ENCODE results near the gene DOCK1. TPM values are rescaled to one million over a fixed set of nuclear protein-coding genes. Genes with fewer than 3 reads are reported as not detected.
"Not testable (repeated sequence)": the region's sequence is repeated elsewhere in the genome, so short reads cannot be mapped to it uniquely, and the experiment has no call there.

DOCK1 gene
- total RNA-seq, 2 donors from 2014 or later, result 0.34 to 0.67 TPM

DNA sequence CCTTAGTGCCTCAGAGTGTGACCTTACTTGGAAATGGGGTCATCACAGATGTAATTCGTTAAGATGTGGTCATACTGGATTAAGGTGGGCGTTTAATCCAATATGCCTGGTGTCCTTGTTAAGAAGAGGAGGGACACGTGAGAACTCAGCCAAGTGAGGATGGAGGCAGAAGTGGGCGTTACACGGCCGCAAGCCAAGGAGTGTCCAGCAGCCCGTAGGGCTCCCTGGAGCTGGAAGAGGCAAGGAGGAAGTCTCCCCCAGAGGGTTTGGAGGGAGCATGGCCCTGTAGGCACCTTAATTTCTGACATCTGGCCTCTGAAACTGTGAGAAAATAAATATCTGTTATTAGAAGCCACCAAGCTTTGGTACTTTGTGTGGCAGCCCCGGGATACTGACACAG, 21.3 kb downstream of the DOCK1 start:
- no peak for ATAC-seq (replicated peaks)
- Mint-ChIP-seq H3K4me1 (no peaks in the 10 kb centered on the region), H3K4me3 (no peak overlapping the region), H3K27ac (no peak overlapping the region), H3K36me3 (ENCODE audit: low read depth) (no peaks in the 10 kb centered on the region), H3K9me3 (peaks cover 4% of the 10 kb centered on the region), H3K27me3 (no peaks in the 10 kb centered on the region)

DNA sequence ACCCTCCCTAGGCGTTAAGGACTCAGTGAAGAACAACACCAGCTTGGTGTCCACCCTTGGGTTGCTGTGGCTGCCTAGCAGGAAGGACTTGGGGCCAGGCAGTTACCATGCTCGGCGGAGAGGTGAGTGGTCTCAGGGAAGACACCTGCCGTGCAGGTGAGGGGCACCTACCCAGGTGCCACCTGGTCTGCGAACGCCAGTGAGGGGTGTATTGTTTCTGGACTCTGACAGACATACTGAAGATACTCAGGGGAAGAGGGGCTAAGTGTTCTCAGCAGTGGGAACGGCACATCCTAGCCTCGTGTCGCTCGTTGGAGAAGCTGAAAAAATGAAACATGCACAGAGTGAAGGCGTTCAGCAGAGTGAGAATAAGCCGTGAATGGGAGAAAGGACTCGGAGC, 22.6 kb downstream of the DOCK1 start:
- ATAC-seq (replicated peaks), result no peak
- H3K36me3 Mint-ChIP-seq (ENCODE audit: low read depth), result no peaks in the 10 kb centered on the region
- H3K27me3 Mint-ChIP-seq, result no peaks in the 10 kb centered on the region
- H3K9me3 Mint-ChIP-seq, result peaks cover 4% of the 10 kb centered on the region
- no peak overlapping the region for H3K27ac Mint-ChIP-seq
- no peaks in the 10 kb centered on the region for H3K4me1 Mint-ChIP-seq
- H3K4me3 Mint-ChIP-seq, result no peak overlapping the region

DNA sequence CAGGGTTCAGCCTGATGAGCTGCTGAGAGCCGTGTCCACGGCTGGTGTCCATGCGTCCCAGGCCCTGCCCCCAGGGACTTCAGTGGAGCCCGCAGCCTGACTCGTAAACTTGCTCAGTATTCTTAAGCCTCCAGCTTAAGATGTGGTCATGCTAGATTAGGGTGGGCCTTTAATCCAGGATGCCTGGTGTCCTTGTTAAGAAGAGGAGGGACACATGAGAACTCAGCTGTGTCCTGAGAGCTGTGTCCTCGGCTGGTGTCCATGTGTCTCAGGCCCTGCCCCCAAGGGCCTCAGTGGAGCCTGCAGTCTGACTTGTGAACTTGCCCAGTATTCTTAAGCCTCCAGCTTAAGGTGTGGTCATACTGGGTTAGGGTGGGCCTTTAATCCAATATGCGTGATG, 23.0 kb downstream of the DOCK1 start:
- ATAC-seq (replicated peaks), result no peak
- H3K4me1 Mint-ChIP-seq, result no peaks in the 10 kb centered on the region
- H3K27ac Mint-ChIP-seq, result no peak overlapping the region
- H3K27me3 Mint-ChIP-seq, result no peaks in the 10 kb centered on the region
- no peak overlapping the region for H3K4me3 Mint-ChIP-seq
- no peaks in the 10 kb centered on the region for H3K36me3 Mint-ChIP-seq (ENCODE audit: low read depth)
- H3K9me3 Mint-ChIP-seq, result peaks cover 4% of the 10 kb centered on the region

DNA sequence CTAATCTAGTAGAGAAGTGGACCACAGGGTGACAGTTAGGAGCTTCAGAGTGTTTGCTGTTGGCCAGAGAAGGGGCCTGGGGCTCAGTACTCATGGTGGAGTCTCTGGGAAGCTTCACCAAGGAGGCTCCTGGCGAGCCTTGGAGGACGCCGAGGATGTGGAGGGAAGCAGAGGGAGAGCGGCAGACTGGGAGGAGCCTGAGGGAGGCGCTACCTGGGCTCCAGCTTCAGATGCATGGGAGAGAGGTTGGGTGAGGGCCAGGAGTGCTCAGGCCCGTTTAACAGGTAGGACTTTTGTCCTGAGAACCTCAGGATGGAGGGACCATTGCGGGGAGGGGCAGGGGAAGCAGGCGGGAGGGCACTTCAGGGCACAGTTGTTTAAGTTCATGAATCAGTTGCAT, 24.2 kb downstream of the DOCK1 start:
- no peaks in the 10 kb centered on the region for H3K4me1 Mint-ChIP-seq
- no peak overlapping the region for H3K27ac Mint-ChIP-seq
- H3K27me3 Mint-ChIP-seq, result no peaks in the 10 kb centered on the region
- no peak for ATAC-seq (replicated peaks)
- H3K36me3 Mint-ChIP-seq (ENCODE audit: low read depth), result no peaks in the 10 kb centered on the region
- no peak overlapping the region for H3K4me3 Mint-ChIP-seq
- peaks cover 4% of the 10 kb centered on the region for H3K9me3 Mint-ChIP-seq

GRCh38 chr10:126930131-126930882, 25.1 kb downstream of the DOCK1 start:
- ATAC-seq (replicated peaks), result no peak
- H3K4me3 Mint-ChIP-seq, result no peak overlapping the region
- peaks cover 4% of the 10 kb centered on the region for H3K9me3 Mint-ChIP-seq
- H3K4me1 Mint-ChIP-seq, result no peaks in the 10 kb centered on the region
- H3K36me3 Mint-ChIP-seq (ENCODE audit: low read depth), result no peaks in the 10 kb centered on the region
- H3K27me3 Mint-ChIP-seq, result no peaks in the 10 kb centered on the region
- H3K27ac Mint-ChIP-seq, result no peak overlapping the region

DNA sequence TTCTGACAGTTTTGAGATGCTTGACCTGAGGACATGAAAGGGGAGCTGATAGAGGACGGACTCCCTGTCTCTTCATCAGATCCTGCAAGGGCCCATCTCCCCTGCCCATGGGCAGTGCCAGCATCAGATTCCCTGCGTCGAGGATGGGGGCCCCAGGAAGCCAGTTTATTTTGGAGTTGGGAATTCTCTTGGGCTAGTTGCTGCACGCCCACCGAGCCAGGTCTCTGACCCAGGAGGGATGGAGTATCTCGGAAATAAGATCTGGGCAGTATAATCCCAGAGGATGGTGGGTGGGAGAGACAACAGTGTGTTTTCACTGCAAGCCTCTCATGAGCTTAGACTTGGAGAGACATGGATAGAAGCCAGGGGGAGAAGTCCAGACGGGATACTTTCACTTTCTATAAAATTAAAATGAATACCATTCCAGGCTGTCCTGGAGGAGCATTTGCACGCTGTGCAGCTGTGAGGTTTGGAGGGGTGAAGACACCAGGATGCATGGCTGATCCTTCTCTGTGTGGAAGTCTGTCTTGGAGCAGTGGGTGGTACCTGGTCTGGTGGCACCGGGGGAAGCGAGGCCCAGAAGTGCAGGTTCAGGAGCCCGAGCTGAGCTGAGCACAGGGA, 25.8 kb downstream of the DOCK1 start:
- H3K9me3 Mint-ChIP-seq, result peaks cover 4% of the 10 kb centered on the region
- no peak overlapping the region for H3K4me3 Mint-ChIP-seq
- H3K36me3 Mint-ChIP-seq (ENCODE audit: low read depth), result no peaks in the 10 kb centered on the region
- no peak overlapping the region for H3K27ac Mint-ChIP-seq
- H3K27me3 Mint-ChIP-seq, result no peaks in the 10 kb centered on the region
- ATAC-seq (replicated peaks), result no peak
- H3K4me1 Mint-ChIP-seq, result no peaks in the 10 kb centered on the region

DNA sequence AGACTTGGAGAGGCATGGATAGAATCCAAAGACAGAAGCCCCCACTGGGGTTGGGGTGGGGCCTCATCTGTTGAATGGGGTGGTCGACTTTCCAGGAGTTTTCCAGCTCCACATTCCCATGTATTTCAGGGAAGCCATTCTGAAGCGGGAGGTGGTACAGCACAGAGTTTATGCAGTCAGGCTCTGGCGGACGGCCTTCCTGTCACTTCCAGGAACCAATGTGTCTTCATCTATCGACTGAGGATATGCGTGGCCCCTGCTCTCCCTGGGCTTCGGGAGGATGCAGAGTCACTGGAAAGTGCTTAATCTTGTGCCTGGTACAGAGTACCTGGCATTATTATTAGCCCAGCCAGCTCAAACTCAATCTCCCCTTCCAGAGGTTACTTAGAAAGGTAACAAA, 26.3 kb downstream of the DOCK1 start:
- no peaks in the 10 kb centered on the region for H3K27me3 Mint-ChIP-seq
- H3K27ac Mint-ChIP-seq, result no peak overlapping the region
- no peaks in the 10 kb centered on the region for H3K36me3 Mint-ChIP-seq (ENCODE audit: low read depth)
- peaks cover 4% of the 10 kb centered on the region for H3K9me3 Mint-ChIP-seq
- no peaks in the 10 kb centered on the region for H3K4me1 Mint-ChIP-seq
- H3K4me3 Mint-ChIP-seq, result no peak overlapping the region
- no peak for ATAC-seq (replicated peaks)

DNA sequence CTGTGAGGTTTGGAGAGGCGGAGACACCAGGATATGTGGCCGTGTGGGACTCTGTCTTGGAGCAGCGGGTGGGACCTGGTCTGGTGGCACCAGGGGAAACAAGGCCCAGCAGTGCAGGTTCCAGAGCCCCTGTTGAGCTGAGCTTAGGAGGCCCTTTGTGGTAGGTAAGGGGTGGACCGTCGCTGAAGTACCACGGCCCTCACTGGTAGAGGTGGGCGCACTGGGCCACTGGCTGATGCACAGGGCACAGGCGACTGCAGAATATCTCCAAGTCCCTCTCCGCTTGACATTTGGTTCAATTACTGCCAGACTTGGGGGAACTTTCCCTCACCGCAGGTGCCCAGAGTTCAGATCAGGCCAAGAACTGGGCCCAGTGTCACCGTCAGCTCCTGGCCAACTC, 27.3 kb downstream of the DOCK1 start:
- H3K4me1 Mint-ChIP-seq, result no peaks in the 10 kb centered on the region
- no peaks in the 10 kb centered on the region for H3K27me3 Mint-ChIP-seq
- no peak for ATAC-seq (replicated peaks)
- H3K4me3 Mint-ChIP-seq, result no peak overlapping the region
- H3K27ac Mint-ChIP-seq, result no peak overlapping the region
- no peaks in the 10 kb centered on the region for H3K36me3 Mint-ChIP-seq (ENCODE audit: low read depth)
- peaks cover 7% of the 10 kb centered on the region for H3K9me3 Mint-ChIP-seq

DNA sequence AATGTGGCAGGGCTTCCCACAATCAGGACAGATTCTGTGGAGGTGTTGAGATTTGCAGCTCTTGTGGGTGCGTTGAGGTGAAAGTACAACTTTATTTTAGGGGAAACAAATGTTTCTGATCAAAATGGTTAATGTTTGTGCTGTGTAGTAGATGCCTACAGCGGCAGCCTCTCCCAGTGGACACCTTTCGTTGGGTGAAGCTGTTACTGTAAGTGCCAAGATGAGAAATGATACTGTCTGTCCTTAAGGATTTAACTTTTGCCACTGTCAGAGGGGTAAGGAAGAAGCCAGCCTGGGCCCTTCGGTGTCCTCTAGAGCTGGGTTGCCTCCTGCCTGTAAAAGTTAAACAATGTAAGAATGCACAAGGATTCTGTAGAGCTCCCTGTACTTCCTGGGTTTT, 27.9 kb downstream of the DOCK1 start:
- Mint-ChIP-seq H3K4me3 (no peak overlapping the region), H3K4me1 (no peaks in the 10 kb centered on the region), H3K9me3 (peaks cover 4% of the 10 kb centered on the region), H3K36me3 (ENCODE audit: low read depth) (no peaks in the 10 kb centered on the region), H3K27me3 (no peaks in the 10 kb centered on the region), H3K27ac (no peak overlapping the region)
- ATAC-seq (replicated peaks), result no peak

GRCh38 chr10:126935263-126935946, 30.2 kb downstream of the DOCK1 start:
- no peak for ATAC-seq (replicated peaks)
- no peak overlapping the region for H3K4me3 Mint-ChIP-seq
- H3K4me1 Mint-ChIP-seq, result no peaks in the 10 kb centered on the region
- no peaks in the 10 kb centered on the region for H3K36me3 Mint-ChIP-seq (ENCODE audit: low read depth)
- no peaks in the 10 kb centered on the region for H3K27me3 Mint-ChIP-seq
- no peak overlapping the region for H3K27ac Mint-ChIP-seq
- H3K9me3 Mint-ChIP-seq, result peaks cover 8% of the 10 kb centered on the region

GRCh38 chr10:126937026-126937425, 31.8 kb downstream of the DOCK1 start:
- Mint-ChIP-seq H3K4me3 (no peak overlapping the region), H3K27ac (no peak overlapping the region), H3K27me3 (no peaks in the 10 kb centered on the region), H3K4me1 (no peaks in the 10 kb centered on the region), H3K36me3 (ENCODE audit: low read depth) (no peaks in the 10 kb centered on the region), H3K9me3 (peaks cover 8% of the 10 kb centered on the region)
- no peak for ATAC-seq (replicated peaks)

- not testable (repeated sequence) for H3K4me3 Mint-ChIP-seq; H3K9me3 Mint-ChIP-seq; H3K36me3 Mint-ChIP-seq (ENCODE audit: low read depth); H3K27me3 Mint-ChIP-seq; ATAC-seq (replicated peaks); H3K4me1 Mint-ChIP-seq; H3K27ac Mint-ChIP-seq
Observed at GRCh38 chr10:126938121-126938520, 32.9 kb downstream of the DOCK1 start.

- H3K9me3 Mint-ChIP-seq, result peaks cover 13% of the 10 kb centered on the region
- no peaks in the 10 kb centered on the region for H3K4me1 Mint-ChIP-seq
- no peaks in the 10 kb centered on the region for H3K36me3 Mint-ChIP-seq (ENCODE audit: low read depth)
- no peak overlapping the region for H3K27ac Mint-ChIP-seq
- peaks cover 6% of the 10 kb centered on the region for H3K27me3 Mint-ChIP-seq
- no peak overlapping the region for H3K4me3 Mint-ChIP-seq
- ATAC-seq (replicated peaks), result no peak
Observed at GRCh38 chr10:126939706-126940105, 34.5 kb downstream of the DOCK1 start.

DNA sequence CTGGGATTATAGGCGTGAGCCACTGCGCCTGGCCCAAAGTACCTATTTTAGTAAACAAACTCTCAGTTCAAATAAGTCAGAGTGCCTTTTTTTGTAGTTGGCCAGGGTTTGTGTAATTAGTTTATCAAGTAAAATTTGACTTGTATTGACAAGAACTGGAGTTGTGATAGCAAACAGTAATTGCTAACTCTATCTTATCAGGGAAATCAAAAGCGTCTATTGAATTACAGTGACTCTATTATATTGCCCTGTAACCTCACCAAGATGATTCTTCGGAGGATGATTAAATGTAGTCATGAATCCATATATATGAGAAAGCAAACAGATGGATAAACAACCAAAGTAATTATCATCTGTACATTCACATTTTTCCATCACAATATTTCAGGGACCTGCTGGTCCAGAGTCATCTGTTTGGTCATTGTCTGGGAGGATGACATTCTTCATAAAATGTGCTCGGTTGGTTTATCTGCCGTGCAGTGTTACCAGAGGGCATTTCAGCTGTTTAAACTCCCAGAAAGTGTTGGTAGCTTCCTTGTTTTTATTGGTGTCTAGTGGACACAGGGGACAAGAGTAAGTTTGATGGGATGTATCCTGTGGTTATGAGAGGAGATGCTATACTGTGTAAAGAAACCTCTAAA, 35.6 kb downstream of the DOCK1 start:
- no peaks in the 10 kb centered on the region for H3K36me3 Mint-ChIP-seq (ENCODE audit: low read depth)
- peaks cover 6% of the 10 kb centered on the region for H3K27me3 Mint-ChIP-seq
- H3K27ac Mint-ChIP-seq, result no peak overlapping the region
- no peak overlapping the region for H3K4me3 Mint-ChIP-seq
- peaks cover 13% of the 10 kb centered on the region for H3K9me3 Mint-ChIP-seq
- no peaks in the 10 kb centered on the region for H3K4me1 Mint-ChIP-seq
- ATAC-seq (replicated peaks), result no peak

DNA sequence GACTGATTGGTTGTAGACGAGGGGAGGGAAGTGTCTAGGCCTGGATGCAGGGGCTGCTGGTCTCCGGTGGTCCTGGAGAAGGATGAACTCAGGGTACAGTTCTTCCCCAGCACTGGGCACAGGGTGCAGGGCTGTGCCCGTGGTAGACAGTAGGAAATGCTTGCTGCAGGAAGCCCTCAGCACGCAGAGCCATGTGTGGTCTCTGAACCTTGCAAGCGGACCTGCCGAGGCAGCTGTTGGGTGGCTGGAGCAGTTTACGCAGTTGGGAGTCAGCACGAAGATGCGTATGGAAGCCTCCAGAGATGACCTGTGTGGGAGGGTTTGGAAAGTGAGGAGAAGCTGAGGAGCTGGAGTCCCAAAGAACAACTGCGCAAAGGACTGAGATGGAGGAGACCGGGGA, 39.0 kb downstream of the DOCK1 start:
- Mint-ChIP-seq H3K27me3 (peaks cover 6% of the 10 kb centered on the region), H3K27ac (no peak overlapping the region), H3K36me3 (ENCODE audit: low read depth) (no peaks in the 10 kb centered on the region), H3K4me1 (no peaks in the 10 kb centered on the region), H3K4me3 (no peak overlapping the region), H3K9me3 (peaks cover 6% of the 10 kb centered on the region)
- no peak for ATAC-seq (replicated peaks)
